Suprapubic skin (tissue), 4 donors: ENCODE measurements around the gene RPUSD4. TPM values are rescaled to one million over a fixed set of nuclear protein-coding genes. Genes with fewer than 3 reads are reported as not detected.

Source experiments
- DNase-seq, 2 donors: peaks; one replicate each; pipeline ENCODE4 v3.0.0-alpha.2; 2019; ENCODE audit warnings: low spot score in 2 of 2
- H3K27ac ChIP-seq: fragments of 200-600 bp; sonication (generic); one replicate; pipeline ENCODE4 v1.5.1; 2019
- H3K27me3 ChIP-seq: fragments of 200-600 bp; sonication (generic); one replicate; pipeline ENCODE4 v1.5.1; 2019
- H3K36me3 ChIP-seq: fragments of 200-600 bp; sonication (generic); one replicate; pipeline ENCODE4 v1.5.1; 2019
- H3K4me1 ChIP-seq: fragments of 200-600 bp; sonication (generic); one replicate; pipeline ENCODE4 v1.5.1; 2019
- H3K4me3 ChIP-seq: fragments of 200-600 bp; sonication (generic); one replicate; pipeline ENCODE4 v1.5.1; 2019; ENCODE audit warnings: mild to moderate bottlenecking
- H3K9me3 ChIP-seq: fragments of 200-600 bp; sonication (generic); one replicate; pipeline ENCODE4 v1.5.1; 2019
- EP300 ChIP-seq: sonication (generic); formaldehyde crosslinking; IDR thresholded peaks from one replicate; pipeline ENCODE4 v1.6.1; 2017; ENCODE audit warnings: antibody characterized with exemption
- POLR2A ChIP-seq, 2 donors: fragments of 450-650 bp; IDR thresholded peaks; one replicate each; pipeline ENCODE4 v1.6.1; 2017; ENCODE audit warnings: antibody characterized with exemption in 2 of 2, mild to moderate bottlenecking in 2 of 2, moderate library complexity in 2 of 2
- POLR2AphosphoS5 ChIP-seq, 3 donors: sonication (generic); formaldehyde crosslinking; IDR thresholded peaks; one replicate each; pipeline ENCODE4 v1.6.1; 2017; ENCODE audit warnings: antibody characterized with exemption in 3 of 3
- WGBS: methylation state at CpG from one replicate; pipeline ENCODE4 v1.1.5; 2018; 5-methylcytosine and 5-hydroxymethylcytosine counted together
- total RNA-seq, 4 donors: library from RNA; depleted of rRNA; stranded (reverse); fragments of >200 nt; gene quantifications; one replicate each; pipeline ENCODE4 v1.1.0, GENCODE V29; 2016
- TF ChIP-seq, protein P1 (sequence below), 2 donors: fragments of 200-600 bp in 1 of 2; fragments of 450-650 bp in 1 of 2; sonication (generic) in 1 of 2; IDR thresholded peaks; one replicate each; pipeline ENCODE4 v1.5.1; 2016 to 2019; ENCODE audit warnings: antibody characterized with exemption in 2 of 2, mild to moderate bottlenecking in 1 of 2, moderate library complexity in 1 of 2

Gene RPUSD4
- total RNA-seq, 4 donors from 2014 or later, result 25.1 to 34.9 (median 29.2) TPM

DNA sequence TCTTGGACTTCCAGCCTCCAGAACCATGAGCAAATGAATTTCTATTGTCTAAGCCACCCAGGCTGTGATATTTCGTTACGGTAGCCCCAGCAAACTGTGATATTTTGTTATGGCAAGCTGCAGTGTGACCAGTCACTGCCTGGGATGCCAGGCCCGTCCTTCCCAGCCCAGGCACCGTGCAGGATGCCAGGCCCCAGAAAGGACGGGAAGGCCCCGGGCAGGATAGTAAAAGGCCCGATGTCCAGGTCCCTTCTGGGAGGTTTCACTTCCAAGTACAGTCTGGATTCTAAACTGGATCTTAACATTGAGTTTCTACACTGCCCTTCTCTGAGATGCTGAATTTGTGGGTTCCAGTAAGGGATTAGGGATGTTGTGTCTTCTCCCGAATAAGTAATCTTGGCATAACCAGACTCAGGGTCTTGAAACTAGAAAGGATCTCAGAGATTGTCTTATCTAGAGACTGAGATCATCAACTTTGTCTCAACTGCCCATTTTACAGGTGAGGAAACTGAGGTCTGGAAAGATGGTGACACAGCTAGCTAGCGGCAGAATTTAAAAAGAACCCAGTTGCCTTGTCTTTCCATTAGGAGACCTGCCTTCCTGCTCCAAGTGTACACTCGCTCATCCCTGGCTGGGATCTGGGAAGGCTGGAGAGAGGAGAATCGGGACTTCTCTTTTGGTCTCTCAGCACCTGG, 19.9 kb downstream of the RPUSD4 start:
- 91% methylated on average over 11 of the region's 11 CpGs for WGBS

DNA sequence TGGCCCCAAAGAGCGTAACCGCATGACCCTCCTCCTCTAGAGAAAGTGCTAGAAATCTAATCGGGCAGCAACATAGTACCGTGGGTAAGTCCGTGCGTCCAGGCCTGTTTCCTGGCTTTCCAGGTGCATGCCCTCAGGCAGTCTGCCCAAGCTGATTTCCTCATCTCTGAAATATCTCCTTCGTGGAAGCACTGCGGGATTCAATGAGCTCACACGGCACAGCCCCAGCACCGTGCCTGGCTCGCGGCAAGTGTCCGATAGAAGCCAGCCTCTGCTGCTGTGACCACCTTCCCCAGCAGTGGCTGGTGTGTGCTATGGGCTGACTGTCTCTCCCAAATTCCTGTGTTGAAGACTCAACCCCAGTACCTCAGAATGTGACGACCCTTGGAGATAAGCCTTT, 20.7 kb downstream of the RPUSD4 start:
- H3K27ac ChIP-seq, result no peak overlapping the region
- H3K9me3 ChIP-seq, result no peaks in the 10 kb centered on the region
- peaks cover 39% of the 10 kb centered on the region for H3K36me3 ChIP-seq
- WGBS, result 61% methylated on average over 9 of the region's 14 CpGs
- H3K27me3 ChIP-seq, result no peaks in the 10 kb centered on the region
- no peak overlapping the region for H3K4me3 ChIP-seq
- peaks cover 5% of the 10 kb centered on the region for H3K4me1 ChIP-seq
- DNase-seq, result no peak
- TF ChIP-seq, protein P1, sequence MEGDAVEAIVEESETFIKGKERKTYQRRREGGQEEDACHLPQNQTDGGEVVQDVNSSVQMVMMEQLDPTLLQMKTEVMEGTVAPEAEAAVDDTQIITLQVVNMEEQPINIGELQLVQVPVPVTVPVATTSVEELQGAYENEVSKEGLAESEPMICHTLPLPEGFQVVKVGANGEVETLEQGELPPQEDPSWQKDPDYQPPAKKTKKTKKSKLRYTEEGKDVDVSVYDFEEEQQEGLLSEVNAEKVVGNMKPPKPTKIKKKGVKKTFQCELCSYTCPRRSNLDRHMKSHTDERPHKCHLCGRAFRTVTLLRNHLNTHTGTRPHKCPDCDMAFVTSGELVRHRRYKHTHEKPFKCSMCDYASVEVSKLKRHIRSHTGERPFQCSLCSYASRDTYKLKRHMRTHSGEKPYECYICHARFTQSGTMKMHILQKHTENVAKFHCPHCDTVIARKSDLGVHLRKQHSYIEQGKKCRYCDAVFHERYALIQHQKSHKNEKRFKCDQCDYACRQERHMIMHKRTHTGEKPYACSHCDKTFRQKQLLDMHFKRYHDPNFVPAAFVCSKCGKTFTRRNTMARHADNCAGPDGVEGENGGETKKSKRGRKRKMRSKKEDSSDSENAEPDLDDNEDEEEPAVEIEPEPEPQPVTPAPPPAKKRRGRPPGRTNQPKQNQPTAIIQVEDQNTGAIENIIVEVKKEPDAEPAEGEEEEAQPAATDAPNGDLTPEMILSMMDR (IDR thresholded peaks at IDR 0.05), result no peak
- no peak for TF ChIP-seq POLR2A (IDR thresholded peaks at IDR 0.05)
- no peak for TF ChIP-seq POLR2AphosphoS5 (IDR thresholded peaks at IDR 0.05)

More for the DNA sequence above, 19.9 kb downstream of the RPUSD4 start:
- no peak overlapping the region for H3K4me3 ChIP-seq
- peaks cover 42% of the 10 kb centered on the region for H3K36me3 ChIP-seq
- no peak for DNase-seq
- no peaks in the 10 kb centered on the region for H3K9me3 ChIP-seq
- H3K4me1 ChIP-seq, result peaks cover 5% of the 10 kb centered on the region
- TF ChIP-seq POLR2AphosphoS5 (IDR thresholded peaks at IDR 0.05), result no peak
- TF ChIP-seq EP300, result no peak
- no peak for TF ChIP-seq POLR2A (IDR thresholded peaks at IDR 0.05)
- TF ChIP-seq, protein P1 (IDR thresholded peaks at IDR 0.05), result no peak
- no peak overlapping the region for H3K27ac ChIP-seq
- H3K27me3 ChIP-seq, result no peaks in the 10 kb centered on the region

DNA sequence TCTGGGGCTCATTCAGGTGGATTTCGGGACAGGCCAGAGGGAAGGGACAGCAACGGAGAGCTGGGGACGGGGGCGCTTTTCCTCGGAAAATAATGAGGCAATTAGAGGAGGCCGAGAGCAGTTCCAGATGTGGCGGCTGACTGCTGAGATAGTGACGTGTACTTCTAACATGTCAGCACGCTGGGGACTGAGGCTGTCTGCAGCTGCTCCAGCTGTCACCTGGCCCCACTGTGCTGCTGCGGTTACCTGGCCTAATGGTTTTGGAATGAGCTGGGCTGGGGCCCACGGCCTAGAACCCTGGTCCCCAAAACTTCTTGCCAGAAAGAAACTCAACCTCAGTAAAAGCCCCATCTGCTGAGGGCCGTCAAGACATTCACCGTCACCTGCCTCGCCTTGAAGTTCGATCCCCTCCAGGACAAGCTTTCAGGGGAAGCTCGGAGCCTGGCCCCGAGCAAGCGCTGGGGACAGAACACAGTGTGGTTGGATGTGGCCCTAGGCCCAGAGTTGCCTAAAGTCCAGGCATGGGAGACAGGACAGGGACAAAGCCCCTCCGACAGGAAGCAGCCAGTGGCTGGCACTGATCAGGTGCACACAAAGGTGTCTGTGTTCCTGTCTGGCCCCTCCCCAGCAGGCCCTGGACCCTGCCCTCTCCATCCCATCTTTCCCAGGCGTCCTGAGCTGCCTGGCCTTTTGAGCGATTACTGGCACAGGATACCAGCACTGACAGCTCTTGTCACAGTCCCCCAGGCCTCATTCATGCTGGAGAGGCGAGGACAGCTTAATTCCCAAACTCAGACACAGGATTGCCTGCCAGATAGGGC, 22.1 kb downstream of the RPUSD4 start:
- WGBS, result 75% methylated on average over 18 of the region's 22 CpGs
- DNase-seq, result no peak

DNA sequence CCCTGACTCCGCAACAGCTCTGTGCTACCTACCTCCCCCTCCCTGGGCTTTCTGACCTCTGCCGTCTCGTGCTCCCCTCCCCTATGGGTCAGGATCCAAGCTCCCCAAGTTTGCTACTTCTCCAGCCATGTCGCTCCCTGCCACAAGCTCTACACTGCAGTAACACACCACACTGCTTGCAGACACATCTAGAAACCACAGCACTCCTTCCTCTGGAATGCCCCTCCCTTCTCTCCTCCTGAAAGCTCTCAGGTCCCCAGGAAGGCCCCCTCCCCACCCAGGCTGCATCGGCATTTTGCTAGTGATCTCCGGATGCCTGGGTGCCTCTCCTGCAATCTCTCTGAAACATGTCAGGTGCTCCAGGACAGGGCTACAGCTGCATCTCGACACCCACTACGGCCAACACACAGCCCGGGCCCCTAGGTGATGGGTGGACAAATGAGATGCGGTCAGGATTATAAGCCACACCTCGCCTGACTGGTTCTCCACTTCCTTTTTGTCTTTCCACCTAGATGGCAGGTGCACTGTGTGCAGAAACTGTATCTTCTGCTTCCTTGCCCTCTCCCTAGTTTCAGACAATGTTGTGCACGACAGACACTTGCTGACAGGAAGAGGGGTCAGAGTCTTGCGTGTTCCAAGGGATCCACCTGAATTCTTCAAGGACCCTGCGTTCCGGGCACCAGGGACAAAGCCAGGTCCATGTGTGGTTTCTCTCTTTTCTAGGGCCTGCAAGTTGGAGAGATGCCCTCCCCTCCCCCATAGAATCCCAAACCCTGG, 22.9 kb downstream of the RPUSD4 start:
- no peak for DNase-seq
- TF ChIP-seq POLR2A (IDR thresholded peaks at IDR 0.05) (no peak), EP300 (no peak), POLR2AphosphoS5 (IDR thresholded peaks at IDR 0.05) (no peak)
- TF ChIP-seq, protein P1 (IDR thresholded peaks at IDR 0.05), result no peak
- no peak overlapping the region for H3K4me3 ChIP-seq
- no peaks in the 10 kb centered on the region for H3K27me3 ChIP-seq
- H3K36me3 ChIP-seq, result peaks cover 34% of the 10 kb centered on the region
- no peaks in the 10 kb centered on the region for H3K9me3 ChIP-seq
- no peaks in the 10 kb centered on the region for H3K4me1 ChIP-seq
- WGBS, result 74% methylated on average over 15 of the region's 15 CpGs
- no peak overlapping the region for H3K27ac ChIP-seq

More for the DNA sequence above, 22.1 kb downstream of the RPUSD4 start:
- peaks cover 34% of the 10 kb centered on the region for H3K36me3 ChIP-seq
- H3K4me3 ChIP-seq, result no peak overlapping the region
- H3K27ac ChIP-seq, result no peak overlapping the region
- TF ChIP-seq EP300 (no peak), POLR2A (IDR thresholded peaks at IDR 0.05) (no peak), POLR2AphosphoS5 (IDR thresholded peaks at IDR 0.05) (no peak)
- TF ChIP-seq, protein P1 (IDR thresholded peaks at IDR 0.05), result no peak
- H3K27me3 ChIP-seq, result no peaks in the 10 kb centered on the region
- H3K9me3 ChIP-seq, result no peaks in the 10 kb centered on the region
- peaks cover 5% of the 10 kb centered on the region for H3K4me1 ChIP-seq
